HL-60 (cell line): ENCODE data around the gene SLC22A2.

Experiments
- DNase-seq, 2 experiments: peaks; one replicate each; pipeline ENCODE4 v3.0.0-alpha.2; 2010 to 2020; ENCODE audit warnings: low read depth in 1 of 2, low spot score in 1 of 2
- H3K27ac ChIP-seq: fragments of 250-450 bp; sonication (Bioruptor Pico); replicated peaks from 2 replicates; pipeline ENCODE4 v1.5.1; 2020; ENCODE audit warnings: mild to moderate bottlenecking, moderate library complexity
- H3K27me3 ChIP-seq: fragments of 250-450 bp; sonication (Bioruptor Pico); 2 replicates; pipeline ENCODE4 v1.5.1; 2021; ENCODE audit warnings: mild to moderate bottlenecking, moderate library complexity; ENCODE audit not compliant: insufficient read depth, poor library complexity, severe bottlenecking
- H3K4me3 ChIP-seq: replicated peaks from 2 replicates; pipeline ENCODE4 v1.5.1; 2011; ENCODE audit warnings: mild to moderate bottlenecking, control low read depth, low read length; ENCODE audit not compliant: insufficient read depth
- GABPA ChIP-seq: IDR thresholded peaks from 2 replicates; pipeline ENCODE4 v1.6.1; 2012; ENCODE audit warnings: low read depth
- POLR2AphosphoS5 ChIP-seq: IDR thresholded peaks from 2 replicates; pipeline ENCODE4 v1.6.1; 2012; ENCODE audit warnings: low read depth
- SPI1 ChIP-seq: IDR thresholded peaks from 2 replicates; pipeline ENCODE4 v1.6.1; 2012; ENCODE audit warnings: low read depth, mild to moderate bottlenecking, borderline replicate concordance
- TF ChIP-seq, protein P1 (sequence below): IDR thresholded peaks from one replicate; pipeline ENCODE4 v1.5.1; 2011; ENCODE audit warnings: low read length, control low read depth, inconsistent platforms; ENCODE audit not compliant: insufficient read depth
- TF ChIP-seq, protein P2 (sequence below): IDR thresholded peaks from 2 replicates; pipeline ENCODE4 v1.6.1; 2012; ENCODE audit warnings: low read depth; ENCODE audit not compliant: insufficient replicate concordance

The SLC22A2 gene

DNA sequence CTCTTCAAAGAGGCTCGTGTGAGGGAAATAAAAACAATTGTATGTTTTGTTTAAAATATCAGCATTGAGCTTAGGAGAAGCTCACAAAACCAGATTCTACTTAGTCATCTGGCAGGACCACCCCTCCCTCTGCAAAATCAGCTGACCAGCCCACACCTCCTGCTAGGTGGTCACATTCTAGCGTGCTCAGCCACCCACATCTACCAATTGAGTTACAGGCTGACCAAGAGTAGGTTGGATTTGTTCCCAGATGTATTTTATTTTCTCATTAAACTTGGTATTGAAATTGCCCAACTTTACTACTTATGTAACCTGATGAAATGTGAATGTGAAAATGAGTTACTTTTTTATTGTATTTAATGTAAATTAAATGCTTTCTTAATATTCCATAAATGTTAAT is 56.2 kb downstream of the SLC22A2 start:
- TF ChIP-seq, protein P1, sequence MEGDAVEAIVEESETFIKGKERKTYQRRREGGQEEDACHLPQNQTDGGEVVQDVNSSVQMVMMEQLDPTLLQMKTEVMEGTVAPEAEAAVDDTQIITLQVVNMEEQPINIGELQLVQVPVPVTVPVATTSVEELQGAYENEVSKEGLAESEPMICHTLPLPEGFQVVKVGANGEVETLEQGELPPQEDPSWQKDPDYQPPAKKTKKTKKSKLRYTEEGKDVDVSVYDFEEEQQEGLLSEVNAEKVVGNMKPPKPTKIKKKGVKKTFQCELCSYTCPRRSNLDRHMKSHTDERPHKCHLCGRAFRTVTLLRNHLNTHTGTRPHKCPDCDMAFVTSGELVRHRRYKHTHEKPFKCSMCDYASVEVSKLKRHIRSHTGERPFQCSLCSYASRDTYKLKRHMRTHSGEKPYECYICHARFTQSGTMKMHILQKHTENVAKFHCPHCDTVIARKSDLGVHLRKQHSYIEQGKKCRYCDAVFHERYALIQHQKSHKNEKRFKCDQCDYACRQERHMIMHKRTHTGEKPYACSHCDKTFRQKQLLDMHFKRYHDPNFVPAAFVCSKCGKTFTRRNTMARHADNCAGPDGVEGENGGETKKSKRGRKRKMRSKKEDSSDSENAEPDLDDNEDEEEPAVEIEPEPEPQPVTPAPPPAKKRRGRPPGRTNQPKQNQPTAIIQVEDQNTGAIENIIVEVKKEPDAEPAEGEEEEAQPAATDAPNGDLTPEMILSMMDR, result no peak
- TF ChIP-seq GABPA, result no peak
- TF ChIP-seq POLR2AphosphoS5, result no peak
- TF ChIP-seq SPI1, result no peak
- TF ChIP-seq, protein P2, sequence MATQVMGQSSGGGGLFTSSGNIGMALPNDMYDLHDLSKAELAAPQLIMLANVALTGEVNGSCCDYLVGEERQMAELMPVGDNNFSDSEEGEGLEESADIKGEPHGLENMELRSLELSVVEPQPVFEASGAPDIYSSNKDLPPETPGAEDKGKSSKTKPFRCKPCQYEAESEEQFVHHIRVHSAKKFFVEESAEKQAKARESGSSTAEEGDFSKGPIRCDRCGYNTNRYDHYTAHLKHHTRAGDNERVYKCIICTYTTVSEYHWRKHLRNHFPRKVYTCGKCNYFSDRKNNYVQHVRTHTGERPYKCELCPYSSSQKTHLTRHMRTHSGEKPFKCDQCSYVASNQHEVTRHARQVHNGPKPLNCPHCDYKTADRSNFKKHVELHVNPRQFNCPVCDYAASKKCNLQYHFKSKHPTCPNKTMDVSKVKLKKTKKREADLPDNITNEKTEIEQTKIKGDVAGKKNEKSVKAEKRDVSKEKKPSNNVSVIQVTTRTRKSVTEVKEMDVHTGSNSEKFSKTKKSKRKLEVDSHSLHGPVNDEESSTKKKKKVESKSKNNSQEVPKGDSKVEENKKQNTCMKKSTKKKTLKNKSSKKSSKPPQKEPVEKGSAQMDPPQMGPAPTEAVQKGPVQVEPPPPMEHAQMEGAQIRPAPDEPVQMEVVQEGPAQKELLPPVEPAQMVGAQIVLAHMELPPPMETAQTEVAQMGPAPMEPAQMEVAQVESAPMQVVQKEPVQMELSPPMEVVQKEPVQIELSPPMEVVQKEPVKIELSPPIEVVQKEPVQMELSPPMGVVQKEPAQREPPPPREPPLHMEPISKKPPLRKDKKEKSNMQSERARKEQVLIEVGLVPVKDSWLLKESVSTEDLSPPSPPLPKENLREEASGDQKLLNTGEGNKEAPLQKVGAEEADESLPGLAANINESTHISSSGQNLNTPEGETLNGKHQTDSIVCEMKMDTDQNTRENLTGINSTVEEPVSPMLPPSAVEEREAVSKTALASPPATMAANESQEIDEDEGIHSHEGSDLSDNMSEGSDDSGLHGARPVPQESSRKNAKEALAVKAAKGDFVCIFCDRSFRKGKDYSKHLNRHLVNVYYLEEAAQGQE, result no peak
- DNase-seq, result no peak
- H3K27me3 ChIP-seq, result no peaks in the 10 kb centered on the region
- H3K27ac ChIP-seq, result no peak overlapping the region
- H3K4me3 ChIP-seq, result no peak overlapping the region

DNA sequence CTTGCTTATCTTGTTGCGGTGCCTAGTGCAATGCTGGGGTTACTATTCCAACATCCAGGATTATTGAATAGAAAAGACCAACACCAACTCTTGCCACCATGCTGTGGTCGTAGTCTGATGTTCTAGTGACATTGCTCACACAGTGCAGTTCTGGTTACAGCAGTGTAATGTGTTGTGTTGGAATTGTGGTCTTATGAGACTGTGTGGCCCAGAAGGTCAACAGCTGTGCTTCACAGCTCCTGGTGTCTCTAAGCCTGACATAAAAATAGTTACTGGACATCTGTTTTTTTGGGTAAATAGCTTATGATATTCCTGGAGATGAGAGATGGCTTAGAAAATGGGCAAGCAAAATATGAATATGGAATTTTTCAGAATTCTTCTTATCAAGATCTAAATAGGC is 57.6 kb downstream of the SLC22A2 start:
- Histone ChIP-seq H3K27ac (no peak overlapping the region), H3K4me3 (no peak overlapping the region), H3K27me3 (peaks cover 2% of the 10 kb centered on the region)
- TF ChIP-seq POLR2AphosphoS5 (no peak), GABPA (no peak), SPI1 (no peak)
- TF ChIP-seq, protein P2, result no peak
- TF ChIP-seq, protein P1, result no peak
- no peak for DNase-seq

DNA sequence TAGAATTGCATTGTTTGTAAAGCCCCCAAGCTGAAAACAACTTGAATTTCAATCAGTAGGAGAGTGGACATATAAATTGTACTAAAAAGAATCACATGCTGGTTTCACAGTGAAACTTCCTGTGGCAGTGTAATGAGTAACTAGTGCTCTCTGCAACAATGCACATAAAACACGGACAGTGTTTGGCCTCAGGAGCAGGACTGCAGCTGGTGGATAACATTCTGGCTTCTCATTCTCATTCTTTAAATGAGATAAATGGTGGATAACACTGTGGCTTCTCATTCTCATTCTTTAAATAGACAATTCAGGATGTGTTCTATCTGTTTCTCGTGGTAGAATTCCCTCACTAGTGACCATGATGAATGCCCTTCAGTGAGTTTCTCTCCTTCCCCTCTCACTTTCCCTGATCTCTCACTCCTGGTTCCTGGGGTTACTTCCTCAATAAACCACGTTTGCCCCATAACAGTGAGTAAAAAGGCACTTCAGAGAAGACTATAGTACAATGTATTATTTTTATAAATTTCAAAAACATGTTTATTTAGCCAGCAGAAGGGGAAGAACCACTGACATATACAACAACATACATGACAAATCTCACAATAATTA is 59.9 kb downstream of the SLC22A2 start:
- no peak for DNase-seq
- Histone ChIP-seq H3K27ac (no peak overlapping the region), H3K27me3 (peaks cover 2% of the 10 kb centered on the region), H3K4me3 (no peak overlapping the region)
- TF ChIP-seq, protein P1, result no peak
- no peak for TF ChIP-seq GABPA
- TF ChIP-seq, protein P2, result no peak
- no peak for TF ChIP-seq SPI1
- TF ChIP-seq POLR2AphosphoS5, result no peak
